HFFc6 (cell line): Measurements from ENCODE around the gene SHC2. TPM values are rescaled to one million over a fixed set of nuclear protein-coding genes. Genes with fewer than 3 reads are reported as not detected.

Experiments used
- DNase-seq: peaks from one replicate; pipeline ENCODE4 v3.0.0-alpha.2; 2018
- H3K27ac Mint-ChIP-seq: 2 replicates; pipeline ENCODE4 v1.8.0; 2020; ENCODE audit warnings: mild to moderate bottlenecking, mixed read lengths
- H3K27me3 Mint-ChIP-seq: 2 replicates; pipeline ENCODE4 v1.8.0; 2021; ENCODE audit warnings: mild to moderate bottlenecking, moderate library complexity, mixed read lengths; ENCODE audit not compliant: insufficient read depth
- H3K36me3 Mint-ChIP-seq: 2 replicates; pipeline ENCODE4 v1.8.0; 2021; ENCODE audit warnings: low read depth, mixed read lengths
- H3K4me1 Mint-ChIP-seq: 2 replicates; pipeline ENCODE4 v1.8.0; 2020; ENCODE audit warnings: low read depth, mixed read lengths
- H3K4me3 Mint-ChIP-seq: 2 replicates; pipeline ENCODE4 v1.8.0; 2020; ENCODE audit warnings: mild to moderate bottlenecking, moderate library complexity, mixed read lengths
- H3K9me3 Mint-ChIP-seq: 2 replicates; pipeline ENCODE4 v1.8.0; 2020; ENCODE audit warnings: mild to moderate bottlenecking, mixed read lengths
- total RNA-seq, 6 experiments: library from RNA; stranded (reverse); fragmentation: NEBNext Ultra II Directional; extraction: Animal tissue kit (Norgen Biotek cat#: 25700); gene quantifications; 2 replicates in 1 of 6; 3 replicates in 5 of 6; pipeline ENCODE4 v1.2.3, GENCODE V29; 2021
- TF ChIP-seq, protein P1 (sequence below): fragments of 200-600 bp; sonication (generic); IDR thresholded peaks from 2 replicates; pipeline ENCODE4 v1.5.0; 2021; ENCODE audit warnings: antibody characterized with exemption, mild to moderate bottlenecking

SHC2 gene
- total RNA-seq, 6 experiments from 2014 or later, result not detected

DNA sequence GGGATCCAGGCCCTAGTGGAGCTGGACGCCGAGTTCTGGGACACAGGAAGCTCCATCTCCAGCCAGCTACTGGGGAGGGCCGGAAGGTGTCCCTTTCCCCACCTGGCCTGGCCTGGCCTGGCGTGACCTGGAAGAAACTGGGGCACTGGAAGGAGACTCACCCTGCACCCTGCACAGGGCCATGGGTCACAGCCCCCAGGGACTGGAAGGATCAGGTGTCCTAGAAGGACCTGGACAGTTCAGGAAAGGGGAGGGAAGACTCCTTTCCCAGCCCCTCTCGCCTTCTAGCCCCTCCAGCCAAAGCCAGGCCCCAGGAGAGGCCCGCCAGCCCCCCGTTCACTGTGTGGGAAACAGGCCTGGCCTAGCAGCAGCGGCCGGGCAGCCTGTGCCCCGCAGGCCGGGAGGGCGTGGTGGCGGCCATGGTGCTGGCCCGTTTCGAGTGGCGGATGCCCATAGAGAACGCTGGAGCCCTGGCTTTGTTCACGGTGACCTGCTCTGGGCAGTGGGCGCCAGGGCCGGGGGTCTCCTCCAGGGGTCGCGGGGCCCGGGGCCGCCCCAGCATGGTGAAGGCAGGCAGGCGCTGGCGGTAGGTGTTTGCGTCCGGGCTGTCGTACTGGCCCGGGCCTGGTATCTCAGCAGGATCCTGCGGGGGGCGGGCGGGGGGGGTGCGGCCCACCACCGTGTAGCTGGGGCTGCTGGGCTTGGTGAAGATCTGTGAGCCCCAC lies 2.8 kb upstream of the SHC2 start:
- Mint-ChIP-seq H3K4me1 (no peaks in the 10 kb centered on the region), H3K36me3 (no peaks in the 10 kb centered on the region), H3K27me3 (peaks cover 19% of the 10 kb centered on the region), H3K27ac (no peak overlapping the region), H3K4me3 (no peak overlapping the region), H3K9me3 (peaks cover 5% of the 10 kb centered on the region)
- no peak for DNase-seq
- TF ChIP-seq, protein P1, sequence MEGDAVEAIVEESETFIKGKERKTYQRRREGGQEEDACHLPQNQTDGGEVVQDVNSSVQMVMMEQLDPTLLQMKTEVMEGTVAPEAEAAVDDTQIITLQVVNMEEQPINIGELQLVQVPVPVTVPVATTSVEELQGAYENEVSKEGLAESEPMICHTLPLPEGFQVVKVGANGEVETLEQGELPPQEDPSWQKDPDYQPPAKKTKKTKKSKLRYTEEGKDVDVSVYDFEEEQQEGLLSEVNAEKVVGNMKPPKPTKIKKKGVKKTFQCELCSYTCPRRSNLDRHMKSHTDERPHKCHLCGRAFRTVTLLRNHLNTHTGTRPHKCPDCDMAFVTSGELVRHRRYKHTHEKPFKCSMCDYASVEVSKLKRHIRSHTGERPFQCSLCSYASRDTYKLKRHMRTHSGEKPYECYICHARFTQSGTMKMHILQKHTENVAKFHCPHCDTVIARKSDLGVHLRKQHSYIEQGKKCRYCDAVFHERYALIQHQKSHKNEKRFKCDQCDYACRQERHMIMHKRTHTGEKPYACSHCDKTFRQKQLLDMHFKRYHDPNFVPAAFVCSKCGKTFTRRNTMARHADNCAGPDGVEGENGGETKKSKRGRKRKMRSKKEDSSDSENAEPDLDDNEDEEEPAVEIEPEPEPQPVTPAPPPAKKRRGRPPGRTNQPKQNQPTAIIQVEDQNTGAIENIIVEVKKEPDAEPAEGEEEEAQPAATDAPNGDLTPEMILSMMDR, result no peak

GRCh38 chr19:461721-462551 lies 1.1 kb upstream of the SHC2 start:
- peaks cover 10% of the 10 kb centered on the region for H3K9me3 Mint-ChIP-seq
- no peaks in the 10 kb centered on the region for H3K4me1 Mint-ChIP-seq
- no peak overlapping the region for H3K27ac Mint-ChIP-seq
- DNase-seq, result no peak
- H3K27me3 Mint-ChIP-seq, result peaks cover 15% of the 10 kb centered on the region
- no peak overlapping the region for H3K4me3 Mint-ChIP-seq
- TF ChIP-seq, protein P1, result no peak
- no peaks in the 10 kb centered on the region for H3K36me3 Mint-ChIP-seq

DNA sequence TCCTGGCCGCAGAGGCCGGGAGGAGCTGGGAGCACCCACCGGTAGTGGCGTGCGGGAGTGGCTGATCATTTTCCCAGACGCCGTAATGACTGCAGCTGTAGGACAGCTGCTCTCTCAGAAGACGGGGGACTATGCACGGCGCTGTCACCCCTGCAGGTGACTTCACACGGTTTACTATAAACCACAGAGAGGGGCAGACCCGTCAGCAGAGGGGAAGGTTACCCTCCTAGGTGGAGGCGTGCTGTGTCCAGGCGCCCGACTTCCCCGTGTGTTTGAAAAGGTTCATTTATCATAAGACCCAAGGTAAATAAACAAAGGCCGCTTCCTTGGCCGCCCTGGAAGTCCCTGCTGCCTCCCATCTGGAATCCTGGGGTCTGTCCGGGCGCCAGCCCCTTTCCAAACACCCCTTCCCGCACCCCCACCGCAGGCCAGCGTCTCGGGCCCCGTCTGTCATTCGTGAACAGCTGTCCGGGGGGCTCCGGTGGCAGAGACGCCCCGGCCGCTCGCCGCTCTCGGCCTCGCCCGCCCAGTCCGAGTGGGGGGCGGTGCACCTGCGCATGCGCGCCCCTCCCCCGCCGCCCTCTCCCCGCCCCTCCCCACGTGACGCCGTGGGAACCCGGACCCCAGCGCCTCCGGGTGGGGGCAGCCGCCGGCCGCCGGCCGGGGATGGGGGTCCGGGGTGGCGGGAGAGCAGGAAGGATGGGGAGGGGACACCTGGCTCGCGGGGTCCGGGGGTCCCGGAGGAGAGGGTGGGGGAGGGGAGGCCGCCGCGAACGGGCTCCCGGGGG lies 915 bp downstream of the SHC2 start:
- TF ChIP-seq, protein P1, result no peak
- H3K4me3 Mint-ChIP-seq, result peak overlapping the region; percentile 15; the same call in 1 of the 2 replicates
- no peak for DNase-seq
- no peaks in the 10 kb centered on the region for H3K4me1 Mint-ChIP-seq
- H3K27me3 Mint-ChIP-seq, result peaks cover 15% of the 10 kb centered on the region
- no peak overlapping the region for H3K27ac Mint-ChIP-seq
- peaks cover 17% of the 10 kb centered on the region for H3K9me3 Mint-ChIP-seq
- no peaks in the 10 kb centered on the region for H3K36me3 Mint-ChIP-seq

DNA sequence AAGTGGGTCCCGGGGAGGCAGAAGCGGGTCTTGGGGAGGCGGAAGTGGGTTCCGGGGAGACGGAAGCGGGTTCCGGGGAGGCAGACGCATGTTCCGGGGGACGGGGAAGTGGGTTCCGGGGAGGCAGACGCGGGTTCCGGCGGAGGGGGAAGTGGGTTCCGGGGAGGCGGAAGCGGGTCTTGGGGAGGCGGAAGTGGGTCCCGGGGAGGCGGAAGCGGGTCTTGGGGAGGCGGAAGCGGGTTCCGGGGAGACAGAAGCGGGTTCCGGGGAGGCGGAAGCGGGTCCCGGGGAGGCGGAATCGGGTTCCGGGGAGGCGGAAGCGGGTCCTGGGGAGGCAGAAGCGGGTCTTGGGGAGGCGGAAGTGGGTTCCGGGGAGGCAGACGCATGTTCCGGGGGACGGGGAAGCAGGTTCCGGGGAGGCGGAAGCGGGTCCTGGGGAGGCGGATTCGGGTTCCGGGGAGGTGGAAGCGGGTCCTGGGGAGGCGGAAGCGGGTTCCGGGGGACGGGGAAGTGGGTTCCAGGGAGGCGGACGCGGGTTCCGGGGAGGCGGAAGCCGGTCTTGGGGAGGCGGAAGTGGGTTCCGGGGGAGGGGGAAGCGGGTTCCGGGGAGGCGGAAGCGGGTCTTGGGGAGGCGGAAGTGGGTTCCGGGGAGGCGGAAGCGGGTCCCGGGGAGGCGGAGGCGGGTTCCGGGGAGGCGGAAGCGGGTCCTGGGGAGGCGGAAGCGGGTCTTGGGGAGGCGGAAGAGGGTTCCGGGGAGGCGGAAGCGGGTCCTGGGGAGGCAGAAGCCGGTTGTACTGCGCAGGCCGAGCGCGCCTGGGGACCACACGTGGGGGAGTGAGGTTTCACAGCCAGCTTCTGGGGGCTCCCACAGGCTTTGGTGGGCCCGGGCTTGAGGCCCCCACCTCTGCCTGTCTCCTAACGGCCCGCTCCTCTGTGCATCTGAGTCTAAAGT lies 2.5 kb downstream of the SHC2 start:
- TF ChIP-seq, protein P1, result no peak
- DNase-seq, result no peak
- H3K36me3 Mint-ChIP-seq, result no peaks in the 10 kb centered on the region

More for the DNA sequence above, 2.5 kb downstream of the SHC2 start:
- H3K27ac Mint-ChIP-seq, result no peak overlapping the region
- H3K9me3 Mint-ChIP-seq, result peaks cover 21% of the 10 kb centered on the region
- H3K27me3 Mint-ChIP-seq, result peaks cover 15% of the 10 kb centered on the region
- no peak overlapping the region for H3K4me3 Mint-ChIP-seq
- H3K4me1 Mint-ChIP-seq, result no peaks in the 10 kb centered on the region
